Measurements from ENCODE around the gene UQCRHL.
A peak's percentile ranks its signal among the peaks of the same experiment; 100 is the strongest.

Gene UQCRHL

DNA sequence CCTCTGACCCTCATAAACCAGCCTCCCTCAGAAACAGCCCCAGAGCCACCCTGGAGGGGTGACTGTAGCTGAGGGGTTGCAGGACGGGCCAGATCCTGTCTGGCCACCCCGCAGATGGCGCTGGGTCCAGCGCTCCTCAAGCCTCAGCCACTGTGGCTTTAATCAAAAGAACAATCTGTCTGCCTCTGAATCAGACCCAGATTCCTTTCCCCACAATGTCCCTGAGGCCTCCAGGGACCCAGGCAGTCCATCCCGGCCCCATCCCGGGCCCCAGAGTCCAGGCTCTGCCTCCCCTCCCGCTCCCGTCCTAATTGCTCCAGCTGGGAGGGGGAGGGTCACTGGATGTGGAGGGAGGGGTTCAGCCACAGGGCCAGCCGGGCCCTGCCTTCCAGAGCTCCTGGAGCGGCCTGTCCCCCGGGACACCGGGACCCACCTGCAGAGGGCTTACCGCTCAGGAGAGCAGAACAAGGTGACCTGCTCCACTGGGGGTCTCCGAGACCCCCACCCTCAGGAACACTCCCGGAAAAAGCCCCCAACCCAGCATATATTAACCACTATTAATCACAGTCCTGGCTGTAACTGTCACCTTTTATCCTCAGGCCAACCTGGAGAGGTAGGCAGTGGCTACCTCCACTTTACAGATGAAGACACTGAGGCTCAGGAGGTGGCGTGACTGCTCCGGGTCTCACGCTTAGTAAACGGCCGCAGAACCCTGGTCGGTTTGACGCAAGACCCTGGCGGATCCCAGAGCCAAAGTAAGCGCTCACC is 49.7 kb downstream of the UQCRHL start:
- TF ChIP-seq CTCF (IDR thresholded peaks at IDR 0.05), result no peak
- Histone ChIP-seq H3K27ac (peak overlapping the region; percentile 42), H3K9ac (no peak overlapping the region), H3K9me3 (ENCODE audit: control insufficient read depth, low read length) (no peaks in the 10 kb centered on the region), H3K79me2 (no peaks in the 10 kb centered on the region), H3K36me3 (ENCODE audit: control insufficient read depth, insufficient read depth, low read length) (no peaks in the 10 kb centered on the region), H3K4me1 (peaks cover 7% of the 10 kb centered on the region), H3K4me3 (ENCODE audit: low read depth, low read length) (peak overlapping the region; percentile 35), H3K4me2 (ENCODE audit: low read length) (peak overlapping the region; percentile 60), H2AFZ (peak overlapping the region; percentile 46), H3K27me3 (ENCODE audit: control insufficient read depth, insufficient read depth, low read length) (no peaks in the 10 kb centered on the region)
